HEK293T (cell line): Measurements from ENCODE around the gene HS3ST3B1.

Experiments
- FOXK2 ChIP-seq: fragments of 450-650 bp; IDR thresholded peaks from 2 replicates; pipeline ENCODE4 v1.6.1; 2016; ENCODE audit warnings: mild to moderate bottlenecking
- NFRKB ChIP-seq: fragments of 450-650 bp; IDR thresholded peaks from 2 replicates; pipeline ENCODE4 v1.6.1; 2016; ENCODE audit warnings: mild to moderate bottlenecking, moderate library complexity
- SUZ12 ChIP-seq: fragments of 450-650 bp; IDR thresholded peaks from 2 replicates; pipeline ENCODE4 v1.6.1; 2016; ENCODE audit warnings: mild to moderate bottlenecking

DNA sequence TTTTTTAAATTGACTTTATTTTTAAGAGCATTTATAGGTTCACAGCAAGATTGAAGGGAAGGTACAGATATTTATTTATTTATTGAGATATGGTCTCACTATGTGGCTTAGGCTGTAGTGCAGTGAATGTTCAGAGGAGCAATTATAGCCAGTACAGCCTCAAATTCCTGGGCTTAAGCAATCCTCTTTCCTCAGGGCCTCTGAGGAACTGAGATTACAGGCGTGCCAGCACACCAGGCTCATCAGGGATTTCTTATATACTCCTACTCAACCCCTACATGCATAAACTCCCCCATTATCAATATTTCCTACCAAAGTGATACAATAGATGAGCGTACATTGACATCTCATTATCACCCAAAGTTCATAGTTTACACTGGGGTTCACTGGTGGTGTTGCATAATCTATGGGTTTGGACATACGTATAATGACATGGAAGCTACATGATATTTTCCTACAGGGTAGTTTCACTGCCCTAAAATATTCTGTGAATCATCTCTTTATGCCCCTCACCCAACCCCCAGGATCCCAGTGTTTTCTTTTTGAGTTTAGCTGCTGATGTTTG lies 33.5 kb downstream of the HS3ST3B1 start:
- TF ChIP-seq SUZ12 (no peak), NFRKB (no peak), FOXK2 (no peak)
